ENCODE measurements around the gene FNDC3A.
A peak's percentile ranks its signal among the peaks of the same experiment; 100 is the strongest.

The FNDC3A gene, protein sequence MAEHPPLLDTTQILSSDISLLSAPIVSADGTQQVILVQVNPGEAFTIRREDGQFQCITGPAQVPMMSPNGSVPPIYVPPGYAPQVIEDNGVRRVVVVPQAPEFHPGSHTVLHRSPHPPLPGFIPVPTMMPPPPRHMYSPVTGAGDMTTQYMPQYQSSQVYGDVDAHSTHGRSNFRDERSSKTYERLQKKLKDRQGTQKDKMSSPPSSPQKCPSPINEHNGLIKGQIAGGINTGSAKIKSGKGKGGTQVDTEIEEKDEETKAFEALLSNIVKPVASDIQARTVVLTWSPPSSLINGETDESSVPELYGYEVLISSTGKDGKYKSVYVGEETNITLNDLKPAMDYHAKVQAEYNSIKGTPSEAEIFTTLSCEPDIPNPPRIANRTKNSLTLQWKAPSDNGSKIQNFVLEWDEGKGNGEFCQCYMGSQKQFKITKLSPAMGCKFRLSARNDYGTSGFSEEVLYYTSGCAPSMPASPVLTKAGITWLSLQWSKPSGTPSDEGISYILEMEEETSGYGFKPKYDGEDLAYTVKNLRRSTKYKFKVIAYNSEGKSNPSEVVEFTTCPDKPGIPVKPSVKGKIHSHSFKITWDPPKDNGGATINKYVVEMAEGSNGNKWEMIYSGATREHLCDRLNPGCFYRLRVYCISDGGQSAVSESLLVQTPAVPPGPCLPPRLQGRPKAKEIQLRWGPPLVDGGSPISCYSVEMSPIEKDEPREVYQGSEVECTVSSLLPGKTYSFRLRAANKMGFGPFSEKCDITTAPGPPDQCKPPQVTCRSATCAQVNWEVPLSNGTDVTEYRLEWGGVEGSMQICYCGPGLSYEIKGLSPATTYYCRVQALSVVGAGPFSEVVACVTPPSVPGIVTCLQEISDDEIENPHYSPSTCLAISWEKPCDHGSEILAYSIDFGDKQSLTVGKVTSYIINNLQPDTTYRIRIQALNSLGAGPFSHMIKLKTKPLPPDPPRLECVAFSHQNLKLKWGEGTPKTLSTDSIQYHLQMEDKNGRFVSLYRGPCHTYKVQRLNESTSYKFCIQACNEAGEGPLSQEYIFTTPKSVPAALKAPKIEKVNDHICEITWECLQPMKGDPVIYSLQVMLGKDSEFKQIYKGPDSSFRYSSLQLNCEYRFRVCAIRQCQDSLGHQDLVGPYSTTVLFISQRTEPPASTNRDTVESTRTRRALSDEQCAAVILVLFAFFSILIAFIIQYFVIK

DNA sequence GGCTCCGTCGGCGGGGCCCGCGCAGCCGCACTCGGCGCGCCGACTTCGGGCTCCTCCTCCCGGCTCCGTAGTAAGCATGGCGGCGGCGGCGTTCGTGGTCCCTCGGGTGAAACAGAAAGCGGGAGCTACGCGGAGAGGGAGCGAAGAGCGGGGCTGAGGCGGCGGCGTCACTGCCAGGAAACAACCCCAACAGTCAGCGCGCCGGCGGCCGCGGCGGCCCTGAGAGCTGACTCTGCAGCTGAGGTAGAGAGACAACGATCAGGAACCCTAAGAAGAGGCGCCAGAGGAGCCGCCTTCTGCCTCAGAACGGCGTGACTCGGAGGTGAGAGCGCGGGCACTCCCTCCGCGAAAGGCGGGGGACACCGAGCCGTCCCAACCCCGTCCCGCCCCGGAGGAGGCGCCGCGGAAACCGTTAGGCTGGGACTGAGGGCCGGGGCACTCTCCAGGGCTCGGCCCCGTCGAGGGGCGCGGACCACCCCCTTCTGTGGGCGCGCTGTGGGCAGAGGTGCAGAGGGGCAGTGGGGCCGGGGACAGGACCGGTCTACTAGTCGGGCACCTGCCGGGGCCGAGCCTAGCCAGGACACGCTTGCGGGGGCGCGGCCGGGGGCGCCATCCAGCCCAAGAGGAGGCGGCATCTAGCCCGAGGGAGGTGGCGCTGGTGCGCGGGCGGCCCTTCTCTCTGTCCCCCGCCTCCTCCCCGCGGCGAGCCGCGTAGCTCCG is at the start of gene FNDC3A:
FNDC3A (plus strand) TSS at position 57 of the 720 bp plus-strand sequence. CDS start 30,279 bp downstream, outside the sequence.
- peak; percentile 83 for DNase-seq (ENCODE audit: low read depth, low spot score)

DNA sequence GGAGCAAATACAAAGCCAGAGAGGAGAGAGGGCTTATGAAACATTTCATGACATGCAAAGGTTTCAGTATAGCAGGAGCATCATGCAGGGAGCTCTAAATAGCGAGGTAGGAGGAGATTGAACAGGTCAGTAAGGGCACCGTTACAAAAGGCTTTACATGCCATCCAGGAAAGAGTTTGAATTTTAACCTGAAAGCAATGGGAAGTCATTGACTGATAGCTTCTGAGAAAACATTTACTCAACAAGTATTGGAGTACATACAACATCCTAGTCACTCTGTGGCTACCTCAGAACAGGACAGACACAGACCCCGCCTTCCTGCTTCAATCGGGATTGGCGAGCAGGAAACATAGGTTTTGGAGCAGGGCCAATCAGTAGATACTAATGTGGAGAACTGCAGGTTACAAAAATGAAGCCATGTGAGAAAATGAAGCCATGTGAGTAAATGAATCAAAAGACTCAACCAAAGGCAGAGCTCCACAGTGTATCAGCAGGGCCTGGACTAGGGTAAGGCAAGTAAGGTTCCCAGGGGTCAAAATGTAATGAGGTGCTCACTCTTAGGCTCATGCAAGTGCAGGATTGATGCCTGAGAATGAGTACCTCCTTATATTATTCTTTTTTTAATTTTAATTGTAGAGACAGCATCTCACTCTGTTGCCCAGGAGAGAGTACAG is 46.8 kb upstream of the FNDC3A start:
- no peak for DNase-seq (ENCODE audit: low read depth, low spot score)

DNA sequence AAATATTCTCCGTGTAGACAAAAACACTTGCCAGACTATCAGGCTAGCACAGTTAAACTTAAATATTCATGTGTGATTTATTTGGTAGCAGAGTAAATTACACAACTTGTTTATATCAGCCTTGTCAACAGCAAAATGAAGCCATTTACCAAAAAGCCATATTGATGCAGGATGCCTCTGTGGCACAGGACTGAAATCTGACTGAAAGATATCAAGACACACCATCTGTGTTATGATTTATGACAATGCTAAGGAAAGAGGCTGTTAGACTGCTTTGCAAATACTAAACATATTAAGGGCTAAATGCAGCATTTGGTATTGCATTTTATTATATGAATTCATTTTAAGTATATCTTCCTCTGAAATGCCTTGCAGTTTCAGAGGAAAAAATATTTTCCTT is 44.8 kb upstream of the FNDC3A start:
- no peak for DNase-seq (ENCODE audit: low read depth, low spot score)

DNA sequence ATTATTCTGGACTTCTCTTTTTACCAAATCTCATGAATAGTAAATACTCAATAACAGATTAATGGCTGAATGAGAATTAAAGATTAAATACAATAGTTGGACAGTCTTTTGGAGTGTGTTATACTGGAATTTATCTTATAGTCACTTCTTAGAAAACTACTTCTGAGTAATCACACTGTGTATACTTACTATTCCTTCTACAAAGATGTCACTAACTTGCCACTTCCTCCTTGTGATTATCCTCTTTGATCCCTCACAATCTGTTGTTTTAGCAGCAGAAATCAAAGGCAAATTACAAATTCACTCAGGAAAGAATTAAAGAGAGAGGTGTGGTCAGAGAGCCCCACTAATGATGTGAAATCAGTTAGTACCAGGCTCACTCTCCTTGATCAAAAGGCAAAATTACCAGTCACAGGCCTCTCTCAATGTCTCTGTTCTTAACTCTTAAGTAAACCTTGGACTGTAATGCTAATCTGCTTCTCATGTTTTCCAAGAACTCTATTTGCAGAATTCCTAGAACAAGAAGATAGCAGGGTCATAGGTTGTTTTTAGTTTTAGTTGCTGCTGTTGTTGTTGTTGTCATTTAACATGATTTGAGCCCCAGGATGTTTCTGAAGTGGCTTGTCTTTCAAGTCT is 37.3 kb upstream of the FNDC3A start:
- no peak for DNase-seq (ENCODE audit: low read depth, low spot score)

DNA sequence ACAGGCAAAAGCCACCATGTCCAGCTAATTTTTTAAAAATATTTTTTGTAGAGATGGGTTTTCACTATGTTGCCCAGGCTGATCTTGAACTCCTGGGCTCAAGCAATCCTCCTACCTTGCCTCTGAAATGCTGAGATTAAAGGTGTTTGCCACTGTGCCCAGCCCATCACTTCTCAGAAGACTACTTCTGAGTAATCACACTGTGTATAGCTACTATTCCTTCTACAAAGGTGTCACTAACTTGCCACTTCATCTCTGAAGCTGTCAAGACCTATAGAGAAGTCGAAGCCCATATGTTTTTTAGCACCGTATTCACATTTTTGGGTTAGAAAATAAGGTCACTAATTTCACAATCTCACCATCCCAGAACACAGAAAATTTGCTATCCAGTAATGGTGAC is 36.0 kb upstream of the FNDC3A start:
- DNase-seq (ENCODE audit: low read depth, low spot score), result no peak

DNA sequence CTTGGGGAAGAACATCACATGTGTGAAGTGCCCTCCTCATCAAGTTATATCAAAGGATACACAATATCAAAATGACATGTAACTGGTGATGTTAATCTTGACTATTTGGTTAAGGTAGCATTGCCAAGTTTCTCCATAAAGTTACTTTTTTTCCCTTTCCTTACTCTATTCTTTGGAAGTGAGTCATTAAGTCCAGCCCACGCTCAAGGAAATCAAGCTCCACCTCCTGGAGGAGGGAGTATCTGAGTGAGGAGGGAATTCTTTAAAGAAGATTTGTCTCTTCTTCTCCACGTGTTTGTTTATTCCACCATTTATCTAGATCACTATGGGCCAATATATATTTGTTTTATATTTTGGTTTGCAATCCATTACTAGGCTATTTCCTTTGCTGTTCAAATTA is 33.6 kb upstream of the FNDC3A start:
- DNase-seq (ENCODE audit: low read depth, low spot score), result no peak

DNA sequence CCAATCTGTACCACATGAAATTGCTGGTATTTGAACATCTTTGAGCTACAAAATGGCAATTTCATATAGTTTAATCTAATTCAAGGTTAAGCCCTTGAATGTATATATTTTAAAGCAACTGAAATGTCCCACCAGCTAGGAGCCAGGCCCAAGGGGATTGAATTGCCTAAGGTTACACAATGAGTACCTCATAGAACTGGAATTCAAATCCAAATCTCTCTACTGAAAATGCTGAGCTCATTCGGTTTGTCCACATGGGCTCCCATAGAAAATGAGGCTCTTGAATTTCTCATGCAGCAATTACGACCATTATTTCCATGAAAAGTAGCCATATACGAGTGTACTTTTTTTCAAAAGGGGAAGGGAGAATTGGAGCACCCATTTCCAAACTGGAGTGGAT is 31.5 kb upstream of the FNDC3A start:
- no peak for DNase-seq (ENCODE audit: low read depth, low spot score)

DNA sequence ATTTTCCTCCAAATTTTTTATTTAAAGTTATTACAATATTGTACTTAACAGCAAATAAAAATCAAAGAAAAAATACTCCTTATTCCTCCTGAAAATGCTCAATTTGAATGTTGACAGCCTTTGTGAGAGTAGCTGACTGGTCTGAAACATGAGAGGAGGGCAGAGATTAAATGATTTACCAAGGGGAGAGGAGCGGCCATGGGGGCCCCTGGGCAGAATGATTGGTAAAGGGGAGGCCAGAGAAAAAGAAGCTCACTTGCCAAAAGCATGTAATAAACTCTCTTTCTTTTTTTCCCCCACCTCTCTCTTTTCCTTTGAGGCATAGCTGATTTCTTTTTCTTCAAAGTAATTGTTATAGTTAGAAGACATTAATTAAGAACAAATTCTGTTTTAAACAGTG is 30.1 kb upstream of the FNDC3A start:
- no peak for DNase-seq (ENCODE audit: low read depth, low spot score)

DNA sequence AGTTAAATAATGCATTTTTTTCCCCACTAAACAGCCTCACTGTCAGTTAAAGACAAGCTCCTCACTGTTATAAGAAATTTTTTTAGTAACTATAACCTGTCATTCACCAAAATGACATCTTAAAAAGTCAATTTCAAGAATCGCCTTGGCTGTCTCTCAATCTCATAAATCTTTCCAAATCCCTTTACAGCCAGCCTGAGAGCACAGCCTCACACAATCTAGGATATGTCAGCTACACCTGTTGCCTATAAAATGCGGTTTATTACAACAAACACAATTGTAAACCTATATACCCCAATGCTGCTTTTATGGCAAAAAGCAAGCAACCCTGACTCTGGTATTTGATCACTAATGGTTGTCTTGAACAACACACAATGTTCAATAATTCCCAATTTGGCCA is 29.5 kb upstream of the FNDC3A start:
- DNase-seq (ENCODE audit: low read depth, low spot score), result no peak

DNA sequence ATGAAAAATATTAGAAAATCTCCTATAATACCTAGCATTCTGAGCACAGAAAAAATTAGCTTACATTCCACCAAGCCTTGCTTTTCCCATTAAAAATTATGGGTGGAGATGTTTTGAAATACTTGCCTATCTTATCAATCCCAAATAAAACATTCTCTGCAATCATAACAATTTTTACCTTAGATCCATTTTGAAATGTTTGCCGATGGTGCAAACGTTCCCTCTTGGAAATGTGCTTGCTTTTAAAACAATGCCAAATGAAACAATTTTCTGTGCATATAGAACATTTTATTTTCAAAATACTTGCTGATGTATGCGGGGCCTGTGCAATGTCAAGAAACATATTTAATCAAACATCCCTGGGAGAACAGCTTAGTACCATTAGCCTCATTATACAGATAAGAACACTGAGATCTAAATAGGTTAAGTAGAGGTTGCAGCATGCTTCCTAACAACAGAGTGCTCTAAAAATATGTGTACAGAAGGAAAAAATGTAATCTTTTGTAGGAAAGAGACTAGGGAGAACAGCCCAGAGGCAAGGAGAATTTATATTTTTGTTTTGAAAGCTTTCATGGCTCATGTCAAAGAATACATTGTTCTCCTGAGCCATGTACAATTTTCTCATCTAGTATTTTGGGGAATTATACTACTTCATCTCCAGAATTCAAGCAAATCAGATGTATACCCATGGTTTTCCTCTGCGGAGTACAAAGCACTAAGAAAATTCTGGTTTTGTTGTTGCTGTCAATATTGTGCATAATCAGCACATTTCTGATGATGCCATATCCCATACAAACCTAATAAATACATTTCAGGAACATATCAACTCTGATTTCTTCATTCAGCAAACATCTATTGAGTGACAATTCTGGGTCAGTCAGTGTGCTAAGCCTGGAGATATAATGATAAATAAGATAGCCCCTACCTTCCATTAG is 25.9 kb upstream of the FNDC3A start:
- DNase-seq (ENCODE audit: low read depth, low spot score), result no peak

DNA sequence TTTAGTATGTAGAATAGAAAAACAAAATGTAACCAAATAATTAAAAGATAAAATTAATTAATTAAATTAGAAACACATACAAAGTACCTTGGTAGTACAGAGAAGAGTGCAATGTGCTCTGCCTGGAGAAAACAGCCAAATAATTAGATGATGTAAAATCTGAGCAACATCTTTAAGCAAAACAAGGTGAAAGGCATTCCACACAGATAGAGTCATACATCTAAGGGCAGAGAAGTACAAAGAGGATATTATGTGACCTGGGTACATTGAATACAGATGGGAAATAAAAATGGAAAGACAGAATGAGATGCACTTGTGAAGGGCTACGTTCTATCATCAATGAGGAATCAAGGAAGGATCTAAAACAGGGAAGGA is 25.2 kb upstream of the FNDC3A start:
- DNase-seq (ENCODE audit: low read depth, low spot score), result no peak

DNA sequence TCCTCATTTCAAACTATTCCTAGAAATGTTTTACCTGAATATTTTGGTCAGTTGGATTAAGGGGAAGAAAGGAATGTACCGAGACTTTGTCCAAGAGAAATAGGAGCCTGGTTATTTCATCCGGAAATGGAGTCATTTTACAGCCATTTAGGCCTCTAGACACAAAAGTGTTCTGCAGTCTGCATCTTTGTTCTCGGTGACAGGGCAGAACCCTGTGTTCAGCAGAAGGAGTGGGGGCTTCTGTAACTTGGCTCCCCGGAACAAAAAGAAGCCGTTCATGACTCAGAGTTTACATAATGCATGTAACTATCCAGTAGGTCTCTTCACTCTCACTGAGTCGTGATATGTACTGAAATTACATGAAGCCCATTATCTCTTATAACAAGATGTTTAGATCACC is 21.6 kb upstream of the FNDC3A start:
- no peak for DNase-seq (ENCODE audit: low read depth, low spot score)

DNA sequence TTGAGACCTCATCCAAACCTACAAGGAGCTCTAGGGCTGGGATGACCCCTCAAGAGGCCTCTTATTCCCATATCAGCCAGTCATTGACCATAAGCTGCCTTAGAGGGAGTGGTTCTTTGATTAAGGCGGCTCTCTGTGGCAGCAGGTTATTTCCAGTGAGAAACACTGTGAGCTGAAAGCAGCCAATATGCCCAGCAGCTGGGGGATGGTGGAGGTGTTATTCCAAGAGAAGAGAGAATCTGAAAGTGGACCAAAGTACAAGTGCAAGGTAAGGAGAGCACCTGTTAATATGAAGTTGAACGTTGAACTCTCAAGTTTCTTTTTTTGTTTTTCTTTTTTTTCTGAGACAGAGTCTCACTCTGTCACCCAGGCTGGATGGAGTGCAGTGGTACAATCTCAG is 20.2 kb upstream of the FNDC3A start:
- DNase-seq (ENCODE audit: low read depth, low spot score), result no peak

DNA sequence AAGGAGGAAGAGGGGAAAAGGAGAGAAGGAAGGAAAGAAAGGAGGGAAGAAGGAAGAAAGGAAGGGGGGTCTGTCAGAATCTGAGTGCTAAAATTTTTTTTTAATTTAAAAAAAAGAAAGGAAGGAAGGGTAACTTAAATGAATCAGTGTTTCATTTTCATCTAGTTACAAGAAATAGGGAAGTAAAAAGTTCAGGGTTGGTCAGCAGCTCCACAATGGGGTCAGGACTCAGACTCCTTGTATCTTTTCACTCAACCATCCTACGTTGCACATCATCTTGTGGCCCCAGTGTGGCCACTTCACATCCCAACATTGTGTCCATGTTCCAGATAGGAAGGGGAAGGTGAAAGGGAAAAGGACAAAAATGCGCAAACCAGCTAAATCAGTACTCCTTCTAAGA is 14.3 kb upstream of the FNDC3A start:
- DNase-seq (ENCODE audit: low read depth, low spot score), result no peak

DNA sequence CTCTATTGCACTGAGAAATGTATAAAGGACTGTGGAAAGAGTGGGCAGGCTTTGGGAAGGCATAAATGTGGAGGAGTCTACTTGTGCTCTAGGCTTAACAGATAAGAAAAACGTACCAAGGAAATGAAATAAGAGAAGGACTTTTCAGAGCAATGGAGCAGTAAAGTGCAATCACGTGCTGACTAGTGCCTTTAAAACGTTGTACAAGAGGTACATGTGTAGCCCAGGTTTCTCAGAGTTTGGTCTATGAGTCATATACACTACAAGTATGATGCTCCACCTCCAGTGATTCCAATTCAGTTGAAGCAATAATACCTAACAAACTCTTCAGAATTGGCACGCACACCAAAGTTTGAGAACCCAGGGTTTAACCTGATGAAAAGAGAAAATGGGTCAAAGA is 13.4 kb upstream of the FNDC3A start:
- DNase-seq (ENCODE audit: low read depth, low spot score), result no peak

DNA sequence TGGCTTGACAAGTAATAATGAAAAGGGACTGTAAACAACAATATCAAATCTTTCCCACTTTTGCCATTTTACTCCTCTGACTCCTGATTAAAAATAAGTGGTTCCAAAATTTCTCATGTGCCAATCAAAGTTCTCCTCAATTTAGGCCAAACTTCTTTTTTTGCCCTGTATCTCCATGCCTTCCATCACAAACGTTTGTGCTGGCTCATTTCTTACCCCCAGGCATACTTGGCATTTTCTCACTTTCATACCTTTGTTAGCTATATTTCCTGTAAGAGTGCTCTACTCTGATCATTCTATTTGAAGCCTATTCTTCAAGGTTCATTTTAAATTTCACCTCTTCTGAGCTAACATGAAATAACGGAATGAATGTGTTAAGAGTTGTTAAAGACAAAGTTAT is 10.0 kb upstream of the FNDC3A start:
- DNase-seq (ENCODE audit: low read depth, low spot score), result no peak

DNA sequence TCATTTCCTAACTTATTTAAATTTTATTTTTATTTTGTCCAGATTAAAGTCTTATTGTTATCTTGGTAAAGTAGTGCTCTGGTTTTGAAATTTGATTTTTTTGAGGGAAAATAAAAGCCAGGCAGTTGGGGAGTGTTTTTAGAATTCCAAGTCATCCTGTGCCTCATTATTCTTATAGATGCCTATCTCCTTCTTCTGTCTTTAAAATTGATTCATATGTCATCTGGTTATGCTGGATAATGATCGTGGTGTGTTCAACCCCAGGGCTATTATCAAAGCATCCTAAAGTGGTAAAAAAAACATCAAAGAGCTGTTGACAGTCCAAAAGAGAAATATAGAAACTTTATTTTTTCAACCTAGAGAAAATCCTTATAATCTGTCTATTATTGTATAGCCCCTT is 6.0 kb upstream of the FNDC3A start:
- no peak for DNase-seq (ENCODE audit: low read depth, low spot score)

DNA sequence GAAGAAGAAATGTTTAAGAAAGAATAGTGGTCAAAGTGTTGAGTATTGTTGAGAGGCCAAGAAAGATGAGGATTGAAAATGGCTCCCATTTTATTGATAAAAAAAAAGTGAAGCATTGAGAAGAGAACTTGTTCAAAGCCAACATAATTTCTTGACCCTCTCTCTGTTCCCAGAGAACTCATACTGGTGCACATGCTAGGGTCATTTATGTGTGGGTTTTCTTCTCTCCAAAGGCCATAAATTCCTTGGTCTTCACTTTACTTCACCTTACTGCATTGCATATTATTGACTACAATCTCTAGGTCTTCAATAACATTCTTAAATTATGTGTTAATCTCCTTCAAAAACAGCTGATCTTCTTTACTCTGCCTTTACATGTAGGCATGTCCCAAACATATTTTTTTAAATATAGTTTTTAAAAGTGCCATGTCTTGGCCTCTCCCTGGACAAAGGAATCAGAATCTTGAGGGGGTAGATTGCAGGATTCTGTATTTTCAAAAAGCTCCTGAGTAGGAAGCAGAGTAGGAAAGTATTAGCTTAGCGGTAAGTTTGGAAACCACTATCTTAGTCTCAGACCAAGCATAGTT is 1.8 kb upstream of the FNDC3A start:
- no peak for DNase-seq (ENCODE audit: low read depth, low spot score)
